Osteoblast (primary cell): ENCODE measurements around the gene ADAMTSL1. TPM values are rescaled to one million over a fixed set of nuclear protein-coding genes. Genes with fewer than 3 reads are reported as not detected.

ENCODE experiments used
- DNase-seq: peaks from one replicate; pipeline ENCODE4 v3.0.0; 2011; ENCODE audit warnings: low spot score, mixed read lengths; ENCODE audit not compliant: insufficient read length; ENCODE audit errors: missing footprints
- H2AFZ ChIP-seq: 2 replicates; pipeline ENCODE4 v1.6.0; 2011; ENCODE audit warnings: mild to moderate bottlenecking, low read length
- H3K27ac ChIP-seq: 2 replicates; pipeline ENCODE4 v1.5.1; 2011; ENCODE audit warnings: mild to moderate bottlenecking, low read depth, low read length, moderate library complexity
- H3K27me3 ChIP-seq: 2 replicates; pipeline ENCODE4 v1.6.0; 2012; ENCODE audit warnings: mild to moderate bottlenecking, control low read depth, inconsistent platforms, low read length, moderate library complexity; ENCODE audit not compliant: insufficient read depth
- H3K36me3 ChIP-seq: 2 replicates; pipeline ENCODE4 v1.5.1; 2011; ENCODE audit warnings: mild to moderate bottlenecking, low read length, control low read depth, moderate library complexity; ENCODE audit not compliant: insufficient read depth
- H3K4me1 ChIP-seq: 2 replicates; pipeline ENCODE4 v1.5.1; 2011; ENCODE audit warnings: mild to moderate bottlenecking, low read length, control low read depth, moderate library complexity; ENCODE audit not compliant: insufficient read depth
- H3K4me2 ChIP-seq: 2 replicates; pipeline ENCODE4 v1.6.0; 2011; ENCODE audit warnings: mild to moderate bottlenecking, low read length; ENCODE audit not compliant: insufficient read depth
- H3K4me3 ChIP-seq: fragments of 200-600 bp; sonication (generic); 3 replicates; pipeline ENCODE4 v1.5.1; 2012; ENCODE audit warnings: mild to moderate bottlenecking, low read length, inconsistent platforms; ENCODE audit not compliant: insufficient read depth
- H3K79me2 ChIP-seq: 2 replicates; pipeline ENCODE4 v1.6.0; 2012; ENCODE audit warnings: mild to moderate bottlenecking, low read length, control low read depth, inconsistent platforms; ENCODE audit not compliant: insufficient read depth
- H3K9me3 ChIP-seq: 2 replicates; pipeline ENCODE4 v1.5.1; 2011; ENCODE audit warnings: low read depth, low read length, control low read depth
- H4K20me1 ChIP-seq: 2 replicates; pipeline ENCODE4 v1.6.0; 2012; ENCODE audit warnings: mild to moderate bottlenecking, low read length, control low read depth; ENCODE audit not compliant: insufficient read depth
- total RNA-seq: library from RNA; depleted of rRNA; stranded (reverse); fragments of >200 nt; gene quantifications from 2 replicates; pipeline ENCODE4 v1.2.3, GENCODE V29; 2012
- TF ChIP-seq, protein P1 (sequence below): IDR thresholded peaks from 2 replicates; pipeline ENCODE4 v1.5.1; 2011; ENCODE audit warnings: mild to moderate bottlenecking, low read depth, low read length, moderate library complexity; ENCODE audit errors: extremely low read depth

Gene ADAMTSL1
- total RNA-seq, 1 donor = 54.3 TPM

DNA sequence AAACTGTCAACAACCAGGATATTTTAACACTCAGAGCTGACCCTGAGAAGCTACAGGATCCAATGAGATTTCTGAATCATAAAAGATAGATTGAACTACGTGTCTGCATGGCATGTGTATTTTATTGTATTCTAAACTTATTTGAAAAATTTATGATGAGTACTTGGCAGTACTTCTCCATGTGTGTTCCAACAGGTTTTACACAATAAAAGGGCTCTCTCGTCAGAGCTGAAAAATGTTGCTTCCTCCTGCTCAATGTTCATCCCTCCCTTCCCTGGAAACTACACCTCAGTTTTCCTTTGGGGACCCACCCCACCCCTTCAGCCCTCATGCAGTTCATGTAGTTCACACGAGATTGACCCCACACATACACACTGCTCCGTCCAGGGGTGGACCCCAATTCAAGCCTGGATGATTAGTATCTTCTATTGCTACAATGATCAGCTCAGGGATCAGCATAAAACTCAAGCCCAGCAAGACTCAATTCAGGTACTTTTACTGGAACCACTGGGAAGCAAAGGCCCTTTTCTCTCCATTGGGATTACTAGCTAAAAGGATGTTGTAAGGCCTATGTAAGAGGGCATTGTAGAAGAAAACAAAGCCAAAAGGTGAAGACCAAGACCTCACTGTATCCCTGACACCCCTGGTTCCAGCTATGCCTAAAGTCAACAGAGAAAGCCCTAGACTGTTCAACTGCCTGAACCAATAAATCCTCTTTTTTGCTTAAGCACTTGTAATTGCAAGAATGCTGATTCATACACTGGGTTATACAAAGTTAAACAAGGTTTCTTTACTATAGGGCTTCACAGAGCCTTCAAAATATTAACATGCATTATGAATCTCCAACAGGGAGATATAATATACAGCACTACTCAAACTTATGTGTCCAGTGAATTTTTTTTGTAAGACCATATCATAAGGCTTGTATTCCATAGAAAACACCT is 446.5 kb downstream of the ADAMTSL1 start:
- DNase-seq = peak; percentile 69
- no peaks in the 10 kb centered on the region for H4K20me1 ChIP-seq

DNA sequence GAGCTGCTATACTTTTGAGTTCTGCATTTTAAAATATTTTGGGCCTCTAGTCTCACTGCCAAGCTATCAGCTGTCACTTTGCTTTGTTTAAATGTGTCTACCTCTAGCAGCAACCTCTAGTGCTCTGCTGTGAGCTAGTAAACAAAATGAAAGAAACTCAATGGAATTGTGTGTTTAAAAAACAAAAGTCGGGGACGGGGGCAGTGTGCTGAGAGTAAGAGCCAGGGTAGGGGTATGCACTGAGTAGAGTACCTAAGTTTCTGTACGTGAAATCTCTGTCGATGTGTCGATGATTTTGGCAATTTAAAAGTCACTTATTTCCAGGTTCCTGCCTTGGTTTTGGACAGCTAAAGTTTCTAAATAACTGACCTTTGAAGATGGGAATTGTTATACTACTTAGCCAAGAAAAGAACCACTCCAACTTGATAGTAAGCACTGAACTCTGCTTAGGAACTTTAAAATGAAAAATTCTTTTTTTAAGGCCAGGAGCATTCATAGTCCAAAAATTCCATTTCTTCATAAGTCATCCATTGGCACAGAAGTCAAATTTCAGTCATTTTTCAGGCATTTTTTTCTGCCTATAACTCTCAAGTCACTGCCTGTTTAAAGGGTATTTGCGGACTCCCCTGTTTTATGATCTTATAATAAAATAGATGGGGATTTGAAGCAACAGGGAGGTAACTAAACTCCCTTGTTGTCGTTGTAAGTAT is 447.6 kb downstream of the ADAMTSL1 start:
- H3K9me3 ChIP-seq = no peaks in the 10 kb centered on the region
- H3K36me3 ChIP-seq = no peaks in the 10 kb centered on the region
- H3K4me3 ChIP-seq = no peak overlapping the region
- DNase-seq = peak; percentile 77
- peak overlapping the region; percentile 29 for H3K4me2 ChIP-seq
- H3K4me1 ChIP-seq = peaks cover 36% of the 10 kb centered on the region
- H4K20me1 ChIP-seq = no peaks in the 10 kb centered on the region
- peak overlapping the region; percentile 40 for H3K27ac ChIP-seq
- TF ChIP-seq, protein P1, sequence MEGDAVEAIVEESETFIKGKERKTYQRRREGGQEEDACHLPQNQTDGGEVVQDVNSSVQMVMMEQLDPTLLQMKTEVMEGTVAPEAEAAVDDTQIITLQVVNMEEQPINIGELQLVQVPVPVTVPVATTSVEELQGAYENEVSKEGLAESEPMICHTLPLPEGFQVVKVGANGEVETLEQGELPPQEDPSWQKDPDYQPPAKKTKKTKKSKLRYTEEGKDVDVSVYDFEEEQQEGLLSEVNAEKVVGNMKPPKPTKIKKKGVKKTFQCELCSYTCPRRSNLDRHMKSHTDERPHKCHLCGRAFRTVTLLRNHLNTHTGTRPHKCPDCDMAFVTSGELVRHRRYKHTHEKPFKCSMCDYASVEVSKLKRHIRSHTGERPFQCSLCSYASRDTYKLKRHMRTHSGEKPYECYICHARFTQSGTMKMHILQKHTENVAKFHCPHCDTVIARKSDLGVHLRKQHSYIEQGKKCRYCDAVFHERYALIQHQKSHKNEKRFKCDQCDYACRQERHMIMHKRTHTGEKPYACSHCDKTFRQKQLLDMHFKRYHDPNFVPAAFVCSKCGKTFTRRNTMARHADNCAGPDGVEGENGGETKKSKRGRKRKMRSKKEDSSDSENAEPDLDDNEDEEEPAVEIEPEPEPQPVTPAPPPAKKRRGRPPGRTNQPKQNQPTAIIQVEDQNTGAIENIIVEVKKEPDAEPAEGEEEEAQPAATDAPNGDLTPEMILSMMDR = no peak
- peak overlapping the region; percentile 38 for H2AFZ ChIP-seq
- no peaks in the 10 kb centered on the region for H3K79me2 ChIP-seq
- H3K27me3 ChIP-seq = no peaks in the 10 kb centered on the region

More for the DNA sequence above, 446.5 kb downstream of the ADAMTSL1 start:
- Histone ChIP-seq H3K4me1 (peaks cover 30% of the 10 kb centered on the region), H3K27ac (peak overlapping the region; percentile 57), H3K9me3 (no peaks in the 10 kb centered on the region), H3K36me3 (no peaks in the 10 kb centered on the region), H3K27me3 (no peaks in the 10 kb centered on the region), H2AFZ (peak overlapping the region; percentile 49), H3K79me2 (no peaks in the 10 kb centered on the region), H3K4me2 (peak overlapping the region; percentile 9), H3K4me3 (no peak overlapping the region)
- TF ChIP-seq, protein P1 = no peak

DNA sequence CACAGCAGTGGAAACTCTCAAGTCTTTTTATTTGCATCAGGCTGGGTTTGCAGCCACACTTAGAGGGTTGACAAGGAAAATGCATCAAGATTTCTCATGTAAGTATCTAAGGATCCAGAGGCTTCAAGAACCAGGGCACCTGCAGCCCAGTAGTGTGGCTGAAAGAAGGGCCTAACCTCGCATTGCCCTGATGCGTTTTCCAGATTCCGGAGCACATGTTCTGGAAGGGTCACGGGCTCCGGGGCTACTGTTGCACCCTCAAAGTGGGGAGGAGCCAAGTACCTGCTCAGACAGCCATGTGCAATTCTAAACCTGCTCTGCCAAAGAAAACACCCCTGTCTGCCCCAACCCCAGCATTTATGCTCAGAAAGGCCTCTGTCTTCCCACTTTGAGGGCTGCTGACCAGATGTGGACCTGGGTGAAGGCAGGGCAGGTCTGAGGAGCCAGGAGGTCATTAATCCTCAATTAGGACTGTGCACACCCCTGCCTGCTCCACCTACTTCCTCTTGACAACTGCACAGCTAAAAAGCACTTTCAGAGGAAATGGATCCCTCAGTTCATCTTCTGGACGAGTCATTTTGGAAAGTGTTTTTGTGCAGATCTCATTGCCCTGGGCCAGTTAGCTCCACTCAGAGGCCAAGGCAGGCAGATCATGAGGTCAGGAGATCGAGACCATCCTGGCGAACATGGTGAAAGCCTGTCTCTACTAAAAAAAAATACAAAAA is 448.4 kb downstream of the ADAMTSL1 start:
- Histone ChIP-seq H3K27me3 (no peaks in the 10 kb centered on the region), H3K4me3 (no peak overlapping the region), H3K4me2 (peak overlapping the region; percentile 29), H3K36me3 (no peaks in the 10 kb centered on the region), H3K79me2 (no peaks in the 10 kb centered on the region), H4K20me1 (no peaks in the 10 kb centered on the region), H2AFZ (peak overlapping the region; percentile 38), H3K27ac (peak overlapping the region; percentile 38), H3K4me1 (peaks cover 36% of the 10 kb centered on the region), H3K9me3 (no peaks in the 10 kb centered on the region)
- TF ChIP-seq, protein P1 = no peak
- peak; percentile 61 for DNase-seq
